Endothelial cell of umbilical vein (primary cell): ENCODE results near the gene PDGFRA. TPM values are rescaled to one million over a fixed set of nuclear protein-coding genes. Genes with fewer than 3 reads are reported as not detected.

ENCODE experiments used
- BruUV-seq: library from RNA; stranded (reverse); fragments of 400-500 nt; replicated peaks from 2 replicates; lab custom pipeline; 2021; lab: Mats Ljungman, UMichigan
- CTCF ChIA-PET: fragments of 300-600, 350-600 bp; sonication (Branson Sonifier 250); formaldehyde crosslinking; loops from one replicate; lab custom pipeline; 2021; ENCODE audit warnings: antibody characterized with exemption, inconsistent platforms; lab: Charles Lee
- POLR2A ChIA-PET: fragments of 300-600, 350-600 bp; sonication (Branson Sonifier 250); formaldehyde crosslinking; loops from one replicate; lab custom pipeline; 2021; ENCODE audit warnings: antibody characterized with exemption, inconsistent platforms; lab: Charles Lee
- DNase-seq: peaks from one replicate; pipeline ENCODE4 v3.0.0-alpha.2; 2011; ENCODE audit warnings: low read depth, low spot score
- FAIRE-seq: peaks from 2 replicates; lab custom pipeline; 2011; peaks lifted over from hg19 to GRCh38; lab: Jason Lieb, UNC
- H2AFZ ChIP-seq: 2 replicates; pipeline ENCODE4 v1.6.0; 2012; ENCODE audit warnings: low read depth, low read length, control low read depth, inconsistent platforms
- H3K27ac ChIP-seq: 2 replicates; pipeline ENCODE4 v1.5.1; 2011; ENCODE audit warnings: low read depth, mild to moderate bottlenecking, control low read depth, low read length, moderate library complexity; ENCODE audit not compliant: insufficient read depth
- H3K27me3 ChIP-seq, 2 experiments: 2 replicates each; pipeline versions ENCODE4 v1.6.0 to v1.6.1; 2011; ENCODE audit warnings: low read length in 2 of 2, mixed read lengths in 1 of 2; ENCODE audit not compliant: control insufficient read depth in 2 of 2, insufficient read depth in 2 of 2
- H3K36me3 ChIP-seq, 2 experiments: 2 replicates in 1 of 2; 3 replicates in 1 of 2; pipeline ENCODE4 v1.5.1; 2011; ENCODE audit warnings: low read length in 2 of 2, mild to moderate bottlenecking in 1 of 2, moderate library complexity in 1 of 2; ENCODE audit not compliant: control insufficient read depth in 2 of 2, insufficient read depth in 2 of 2; ENCODE audit errors: extremely low read depth in 1 of 2
- H3K4me1 ChIP-seq: 3 replicates; pipeline ENCODE4 v1.5.1; 2011; ENCODE audit warnings: mild to moderate bottlenecking, low read length; ENCODE audit not compliant: control insufficient read depth, insufficient read depth; ENCODE audit errors: extremely low read depth
- H3K4me2 ChIP-seq: 2 replicates; pipeline ENCODE4 v1.6.1; 2011; ENCODE audit warnings: low read length, control low read depth, mixed read lengths; ENCODE audit not compliant: insufficient read depth
- H3K4me3 ChIP-seq, 3 experiments: fragments of 200-600 bp in 1 of 3; sonication (generic), shearing (Covaris generic) in 1 of 3; replicated peaks in 1 of 3; 2 replicates each; pipeline ENCODE4 v1.5.1; 2011 to 2016; ENCODE audit warnings: control low read depth in 3 of 3, low read length in 3 of 3, mild to moderate bottlenecking in 2 of 3, inconsistent platforms in 1 of 3, low read depth in 1 of 3, moderate library complexity in 1 of 3; ENCODE audit not compliant: insufficient read depth in 1 of 3
- H3K79me2 ChIP-seq: 2 replicates; pipeline ENCODE4 v1.6.0; 2012; ENCODE audit warnings: low read length, inconsistent platforms; ENCODE audit not compliant: control insufficient read depth, insufficient read depth
- H3K9ac ChIP-seq: replicated peaks from 2 replicates; pipeline ENCODE3; 2011; ENCODE audit warnings: low read length, control low read depth; ENCODE audit not compliant: insufficient read depth; ENCODE audit errors: extremely low read depth
- H3K9me1 ChIP-seq: replicated peaks from 3 replicates; pipeline ENCODE4 v1.6.0; 2011; ENCODE audit warnings: mild to moderate bottlenecking, low read length; ENCODE audit not compliant: control insufficient read depth, insufficient read depth; ENCODE audit errors: extremely low read depth
- H3K9me3 ChIP-seq: replicated peaks from 2 replicates; pipeline ENCODE4 v1.5.1; 2012; ENCODE audit warnings: low read length, inconsistent platforms; ENCODE audit not compliant: control insufficient read depth, insufficient read depth
- H4K20me1 ChIP-seq: replicated peaks from 2 replicates; pipeline ENCODE3; 2011; ENCODE audit warnings: mild to moderate bottlenecking, low read length; ENCODE audit not compliant: control insufficient read depth, insufficient read depth; ENCODE audit errors: extremely low read depth
- CTCF ChIP-seq, 2 donors: IDR thresholded peaks; 1 replicate in 1 of 2; 2 replicates in 1 of 2; pipeline ENCODE4 v1.5.1; 2011; ENCODE audit warnings: low read length in 2 of 2, mild to moderate bottlenecking in 2 of 2, moderate library complexity in 2 of 2, control low read depth in 1 of 2, inconsistent platforms in 1 of 2, low read depth in 1 of 2; ENCODE audit not compliant: insufficient read depth in 1 of 2; ENCODE audit errors: extremely low read depth in 1 of 2
- EZH2 ChIP-seq: IDR thresholded peaks from 2 replicates; pipeline ENCODE4 v1.6.1; 2012; ENCODE audit warnings: borderline replicate concordance, low read depth, mild to moderate bottlenecking, moderate library complexity, low read length, inconsistent platforms; ENCODE audit not compliant: severe bottlenecking
- FOS ChIP-seq: IDR thresholded peaks from 2 replicates; pipeline ENCODE4 v1.6.1; 2011; ENCODE audit warnings: mild to moderate bottlenecking, low read length, moderate library complexity, borderline replicate concordance; ENCODE audit not compliant: insufficient read depth
- GATA2 ChIP-seq: IDR thresholded peaks from 2 replicates; pipeline ENCODE4 v1.7.0; 2011; ENCODE audit warnings: low read depth, mild to moderate bottlenecking, moderate library complexity, mixed read lengths, low read length; ENCODE audit not compliant: insufficient read length, insufficient read depth
- JUN ChIP-seq: IDR thresholded peaks from 2 replicates; pipeline ENCODE4 v1.6.1; 2011; ENCODE audit warnings: borderline replicate concordance, low read depth; ENCODE audit not compliant: insufficient read length, insufficient read depth
- MAX ChIP-seq: IDR thresholded peaks from 2 replicates; pipeline ENCODE4 v1.6.1; 2011; ENCODE audit not compliant: insufficient read depth, insufficient read length
- MYC ChIP-seq: IDR thresholded peaks from one replicate; pipeline ENCODE4 v1.6.1; 2011; ENCODE audit warnings: mild to moderate bottlenecking, low read depth, low read length
- POLR2A ChIP-seq: IDR thresholded peaks from 2 replicates; pipeline ENCODE4 v1.6.1; 2012; ENCODE audit warnings: low read depth, mild to moderate bottlenecking, control low read depth, low read length
- POLR2AphosphoS5 ChIP-seq: IDR thresholded peaks from 2 replicates; pipeline ENCODE4 v1.6.1; 2012; ENCODE audit warnings: low read depth, mild to moderate bottlenecking, control low read depth, low read length, moderate library complexity; ENCODE audit not compliant: insufficient read depth
- dilution Hi-C: fragments of 300-500 bp; cut with MboI; formaldehyde crosslinking; loops from one replicate; pipeline ENCODE4 v1.15.0; 2019; ENCODE audit warnings: low sequenced_read_pairs; ENCODE audit not compliant: extremely low pct_ligation_motif_present
- intact Hi-C: fragments of 100-400 bp; cut with micrococcal nuclease; formaldehyde crosslinking; loops from one replicate; pipeline ENCODE4 v1.10.0; 2022
- polyA plus RNA-seq, 4 experiments: library from polyadenylated mRNA; depleted of rRNA in 3 of 4; stranded (reverse) in 3 of 4; unstranded in 1 of 4; fragments of >200 nt; gene quantifications; 2 replicates each; pipeline versions ENCODE4 v1.2.1 to v1.2.3, GENCODE V29; 2011 to 2012; ENCODE audit warnings: missing spikeins in 1 of 4
- total RNA-seq: library from RNA; stranded (reverse); gene quantifications from 2 replicates; pipeline ENCODE4 v1.2.3, GENCODE V29; 2021

Gene PDGFRA
- total and polyA plus RNA-seq, 2 donors (not counting 3 experiments of a cell fraction or from before 2014, with no cell fraction given): 0.19 to 0.55 TPM

GRCh38 chr4:54318904-54319303 is 89.8 kb downstream of the PDGFRA start:
- peak; percentile 46 for DNase-seq
- peak; percentile 60 for FAIRE-seq
- dilution Hi-C loops (no loop called here), intact Hi-C loops (loop anchor here (1.0 kb wide), 1 partner anchor 642 kb away; no protein-coding TSS in a partner anchor)
- H3K9me3 ChIP-seq: no peaks in the 10 kb centered on the region
- H3K36me3 ChIP-seq: no peaks in the 10 kb centered on the region
- H4K20me1 ChIP-seq: no peaks in the 10 kb centered on the region
- ChIA-PET POLR2A (no interaction called here), CTCF (interaction anchor here (0.5 to 3.8 kb wide), 23 partner anchors 9 to 680 kb away, joined by 3 to 35 read pairs (median 4); no protein-coding TSS in a partner anchor)
- BruUV-seq: no TSS peak
- peak overlapping the region; percentile 36 for H2AFZ ChIP-seq
- no peak overlapping the region for H3K27ac ChIP-seq
- no peaks in the 10 kb centered on the region for H3K4me1 ChIP-seq
- no peak overlapping the region for H3K4me3 ChIP-seq
- no peaks in the 10 kb centered on the region for H3K9me1 ChIP-seq
- H3K9ac ChIP-seq: no peak overlapping the region
- peaks cover 0 to 6% of the 10 kb centered on the region in 2 experiments for H3K27me3 ChIP-seq
- TF ChIP-seq JUN (no peak), POLR2A (no peak), CTCF (IDR thresholded peaks at IDR 0.05; ENCODE audit: extremely low read depth in 1 of 2, insufficient read depth in 1 of 2, low read depth in 1 of 2, low read length in 2 of 2) (peak; percentile 78 to 92)
- no peaks in the 10 kb centered on the region for H3K79me2 ChIP-seq
- no peak overlapping the region for H3K4me2 ChIP-seq

GRCh38 chr4:54320826-54321685 is 92.0 kb downstream of the PDGFRA start:
- H3K4me1 ChIP-seq: no peaks in the 10 kb centered on the region
- no peak overlapping the region for H3K27ac ChIP-seq
- TF ChIP-seq POLR2A (no peak), EZH2 (no peak), JUN (no peak), POLR2AphosphoS5 (no peak), MAX (no peak), GATA2 (no peak), MYC (no peak), FOS (no peak), CTCF (IDR thresholded peaks at IDR 0.05; ENCODE audit: extremely low read depth in 1 of 2, insufficient read depth in 1 of 2, low read depth in 1 of 2, low read length in 2 of 2) (no peak)
- H3K79me2 ChIP-seq: no peaks in the 10 kb centered on the region
- no peak overlapping the region for H3K4me2 ChIP-seq
- H3K4me3 ChIP-seq: no peak overlapping the region
- dilution Hi-C loops (no loop called here), intact Hi-C loops (loop anchor here (5.0 kb wide), 1 partner anchor 1001 kb away; no protein-coding TSS in a partner anchor)
- no peaks in the 10 kb centered on the region for H3K36me3 ChIP-seq
- POLR2A ChIA-PET: no interaction called here
- CTCF ChIA-PET: interaction anchor here (1.0 to 3.8 kb wide), 4 partner anchors 111 to 120 kb away, joined by 3 to 35 read pairs (median 5); no protein-coding TSS in a partner anchor
- DNase-seq (no peak), FAIRE-seq (no peak)
- peaks cover 0 to 2% of the 10 kb centered on the region in 2 experiments for H3K27me3 ChIP-seq
- no peaks in the 10 kb centered on the region for H3K9me1 ChIP-seq
- no TSS peak for BruUV-seq
- no peak overlapping the region for H3K9ac ChIP-seq
- H2AFZ ChIP-seq: no peak overlapping the region
- H3K9me3 ChIP-seq: no peaks in the 10 kb centered on the region
- H4K20me1 ChIP-seq: no peaks in the 10 kb centered on the region
